Dendritic cell treated with granulocyte-macrophage colony-stimulating factor and Interleukin-4, amounts not matched to agents 40 ng/mL and 50 ng/mL, for 4 days (primary cell): ENCODE results near the gene PHACTR1.
A peak's percentile ranks its signal among the peaks of the same experiment; 100 is the strongest.

Experiments used
- H3K27ac Mint-ChIP-seq: one replicate; pipeline ENCODE4 v1.8.0; 2022; ENCODE audit warnings: mild to moderate bottlenecking, mixed read lengths
- H3K27me3 Mint-ChIP-seq: one replicate; pipeline ENCODE4 v1.8.0; 2022; ENCODE audit warnings: mild to moderate bottlenecking, mixed read lengths
- H3K36me3 Mint-ChIP-seq: one replicate; pipeline ENCODE4 v1.8.0; 2022; ENCODE audit warnings: low read depth, mixed read lengths
- H3K4me1 Mint-ChIP-seq: one replicate; pipeline ENCODE4 v1.8.0; 2022; ENCODE audit warnings: low read depth, mixed read lengths
- H3K4me3 Mint-ChIP-seq: one replicate; pipeline ENCODE4 v1.8.0; 2022; ENCODE audit warnings: mild to moderate bottlenecking, moderate library complexity, mixed read lengths
- H3K9me3 Mint-ChIP-seq: one replicate; pipeline ENCODE4 v1.8.0; 2022; ENCODE audit warnings: mixed read lengths
- intact Hi-C: fragments of 100-400 bp; cut with micrococcal nuclease; formaldehyde crosslinking; loops from one replicate; pipeline ENCODE4 v1.15.0; 2022

PHACTR1 gene

DNA sequence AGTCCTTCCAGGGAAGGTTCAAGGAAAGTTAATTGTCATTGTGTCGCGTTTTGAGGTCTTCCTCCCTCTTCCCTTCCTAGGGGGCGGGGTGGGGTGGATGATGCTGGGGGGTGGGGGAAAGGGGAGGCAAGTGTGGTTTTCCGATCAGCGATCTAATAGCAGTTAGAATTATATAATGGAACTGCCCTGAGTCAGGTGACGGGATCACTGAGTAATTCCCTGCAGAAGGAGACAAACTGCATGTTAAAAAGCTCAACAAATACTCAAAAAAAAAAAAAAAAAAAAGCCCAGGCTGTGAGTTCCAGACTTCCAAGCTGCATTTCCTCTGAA is 240.4 kb downstream of the PHACTR1 start:
- no peaks in the 10 kb centered on the region for H3K9me3 Mint-ChIP-seq
- peak overlapping the region; percentile 96 for H3K4me3 Mint-ChIP-seq
- H3K27me3 Mint-ChIP-seq = peaks cover 8% of the 10 kb centered on the region
- H3K4me1 Mint-ChIP-seq = peaks cover 43% of the 10 kb centered on the region
- H3K36me3 Mint-ChIP-seq = peaks cover 10% of the 10 kb centered on the region
- intact Hi-C loops = no loop called here
- peak overlapping the region; percentile 90 for H3K27ac Mint-ChIP-seq

DNA sequence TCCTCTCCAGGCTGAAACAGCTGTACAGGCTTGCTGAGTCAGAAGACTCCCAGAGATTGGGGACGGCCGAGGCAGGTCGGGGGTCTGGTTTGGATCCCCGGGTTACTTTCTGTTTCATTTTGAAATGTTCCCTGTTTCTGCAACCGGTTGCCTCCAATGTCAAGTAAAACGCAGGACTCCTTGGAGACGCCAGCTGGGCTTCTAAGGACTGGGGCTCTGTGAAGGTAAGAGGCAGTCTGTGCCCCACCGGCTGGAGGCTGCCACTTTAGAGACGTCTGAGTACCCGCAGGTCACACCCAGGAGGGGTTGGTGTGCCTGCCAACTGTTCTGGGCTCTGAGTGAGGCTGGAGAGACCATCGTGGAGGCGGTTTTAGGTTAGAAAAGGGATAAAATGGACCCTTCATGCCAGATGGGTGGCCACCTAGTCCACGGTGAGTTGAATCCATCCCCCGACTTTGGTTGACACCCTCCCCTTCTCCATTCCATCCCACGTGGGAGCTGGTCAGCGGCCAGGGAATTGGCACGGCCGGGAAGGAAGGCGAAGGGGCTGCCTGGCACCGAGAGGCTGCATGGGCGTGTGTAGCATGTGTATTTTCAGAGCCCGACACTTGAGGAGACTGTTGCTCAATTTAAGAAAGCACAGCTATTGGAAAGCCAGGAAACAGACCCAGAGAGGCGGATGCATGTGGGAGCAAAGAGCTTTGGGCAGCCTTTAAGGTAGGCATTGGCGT is 240.9 kb downstream of the PHACTR1 start:
- Mint-ChIP-seq H3K36me3 (peaks cover 10% of the 10 kb centered on the region), H3K4me3 (peak overlapping the region; percentile 96), H3K27ac (peak overlapping the region; percentile 90), H3K27me3 (peaks cover 6% of the 10 kb centered on the region), H3K4me1 (peaks cover 48% of the 10 kb centered on the region), H3K9me3 (no peaks in the 10 kb centered on the region)
- intact Hi-C loops = no loop called here

DNA sequence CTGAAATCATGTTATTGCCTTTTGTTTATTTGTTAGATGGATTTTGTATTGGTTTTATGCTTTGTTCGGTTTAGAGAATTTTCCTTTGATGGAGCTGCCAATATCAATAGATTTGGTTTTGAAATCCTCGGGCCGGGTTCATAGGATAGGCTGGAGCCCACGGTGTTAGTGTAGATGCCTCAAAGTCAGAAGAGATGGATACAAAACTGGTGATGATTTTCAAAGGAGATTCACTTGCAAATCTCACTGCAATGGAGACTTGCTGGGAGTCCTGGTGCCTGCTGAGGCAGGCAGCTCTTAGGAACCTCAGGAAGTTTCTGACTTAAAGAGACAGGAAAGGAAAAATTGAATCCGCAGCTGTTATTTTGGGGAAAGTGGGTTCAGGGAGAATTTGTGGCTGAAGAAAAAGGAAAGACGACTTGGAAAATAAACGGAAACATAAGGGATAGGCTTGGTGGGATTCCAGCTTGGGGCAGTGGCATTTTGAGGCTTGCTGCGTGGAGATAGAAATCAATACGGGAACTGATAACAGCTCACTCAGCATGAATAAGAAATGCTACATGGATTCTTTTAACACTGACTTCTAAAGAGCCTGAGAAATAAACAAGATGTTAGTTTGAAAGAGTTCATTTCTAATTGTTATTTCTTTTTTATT is 241.6 kb downstream of the PHACTR1 start:
- peaks cover 6% of the 10 kb centered on the region for H3K27me3 Mint-ChIP-seq
- intact Hi-C loops = no loop called here
- peak overlapping the region; percentile 96 for H3K4me3 Mint-ChIP-seq
- no peaks in the 10 kb centered on the region for H3K9me3 Mint-ChIP-seq
- peaks cover 55% of the 10 kb centered on the region for H3K4me1 Mint-ChIP-seq
- peak overlapping the region; percentile 90 for H3K27ac Mint-ChIP-seq
- peaks cover 10% of the 10 kb centered on the region for H3K36me3 Mint-ChIP-seq

DNA sequence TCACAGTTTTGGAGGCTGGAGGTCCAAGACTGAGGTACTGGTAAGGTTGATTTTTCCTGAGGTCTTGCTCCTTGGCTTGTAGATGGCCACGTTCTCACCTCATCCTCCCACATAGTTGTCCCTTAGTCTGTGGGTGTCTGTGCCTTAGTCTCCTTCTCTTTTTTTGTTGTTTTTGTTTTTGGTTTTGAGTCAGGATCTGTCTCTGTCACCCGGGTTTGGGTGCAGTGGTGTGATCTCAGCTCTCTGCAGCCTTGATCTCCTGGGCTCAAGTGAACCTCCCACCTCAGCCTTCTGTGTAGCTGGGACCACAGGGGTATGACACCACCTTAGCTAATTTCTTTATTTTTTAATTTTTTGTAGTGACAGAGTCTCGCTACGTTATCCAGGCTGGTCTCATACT is 245.2 kb downstream of the PHACTR1 start:
- H3K36me3 Mint-ChIP-seq = peaks cover 17% of the 10 kb centered on the region
- intact Hi-C loops = no loop called here
- peak overlapping the region; percentile 88 for H3K27ac Mint-ChIP-seq
- peaks cover 61% of the 10 kb centered on the region for H3K4me1 Mint-ChIP-seq
- H3K9me3 Mint-ChIP-seq = no peaks in the 10 kb centered on the region
- H3K4me3 Mint-ChIP-seq = no peak overlapping the region
- peaks cover under 1% of the 10 kb centered on the region for H3K27me3 Mint-ChIP-seq

DNA sequence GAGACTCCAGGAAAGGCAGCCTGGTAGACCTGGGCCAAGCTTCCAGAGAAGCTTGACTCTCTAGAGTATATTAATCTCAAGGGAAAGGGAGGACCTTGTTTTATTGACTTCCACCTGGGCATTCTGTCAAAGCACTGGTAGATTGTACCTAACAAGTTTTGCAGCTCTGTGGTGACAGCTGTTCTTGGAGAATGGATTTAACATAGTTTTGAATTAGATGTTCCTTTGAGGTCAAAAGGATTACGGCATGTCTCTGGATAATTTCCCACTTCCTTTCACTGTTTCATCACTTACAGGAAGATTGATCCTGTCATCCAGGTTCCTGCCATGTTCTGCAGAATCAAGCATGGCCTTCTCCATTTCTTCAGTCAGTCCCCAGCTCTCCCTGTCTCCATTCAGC is 246.0 kb downstream of the PHACTR1 start:
- H3K4me1 Mint-ChIP-seq = peaks cover 55% of the 10 kb centered on the region
- intact Hi-C loops = no loop called here
- no peaks in the 10 kb centered on the region for H3K9me3 Mint-ChIP-seq
- peak overlapping the region; percentile 88 for H3K27ac Mint-ChIP-seq
- H3K36me3 Mint-ChIP-seq = peaks cover 12% of the 10 kb centered on the region
- no peaks in the 10 kb centered on the region for H3K27me3 Mint-ChIP-seq
- peak overlapping the region; percentile 37 for H3K4me3 Mint-ChIP-seq

DNA sequence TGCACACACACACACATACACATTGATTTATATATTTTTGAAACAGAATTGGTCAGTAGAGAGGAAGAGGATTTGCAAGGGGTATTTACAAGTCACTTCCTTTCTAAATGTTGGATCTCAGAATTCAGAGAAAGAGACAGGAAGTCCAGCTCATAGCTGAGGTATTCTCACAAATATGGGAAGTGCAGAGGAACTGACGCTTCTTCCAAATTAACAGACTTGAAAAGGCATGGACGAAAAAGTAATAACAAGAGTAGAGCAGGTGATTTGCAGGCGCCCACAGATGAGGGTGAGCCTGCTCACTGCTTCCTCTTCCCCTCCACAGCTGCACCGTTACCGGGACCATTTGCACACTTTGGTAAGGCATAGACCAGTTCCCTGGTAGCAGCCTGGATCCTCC is 246.4 kb downstream of the PHACTR1 start:
- H3K4me3 Mint-ChIP-seq = peak overlapping the region; percentile 37
- peak overlapping the region; percentile 88 for H3K27ac Mint-ChIP-seq
- no peaks in the 10 kb centered on the region for H3K9me3 Mint-ChIP-seq
- H3K27me3 Mint-ChIP-seq = peaks cover 2% of the 10 kb centered on the region
- peaks cover 8% of the 10 kb centered on the region for H3K36me3 Mint-ChIP-seq
- intact Hi-C loops = no loop called here
- peaks cover 55% of the 10 kb centered on the region for H3K4me1 Mint-ChIP-seq

DNA sequence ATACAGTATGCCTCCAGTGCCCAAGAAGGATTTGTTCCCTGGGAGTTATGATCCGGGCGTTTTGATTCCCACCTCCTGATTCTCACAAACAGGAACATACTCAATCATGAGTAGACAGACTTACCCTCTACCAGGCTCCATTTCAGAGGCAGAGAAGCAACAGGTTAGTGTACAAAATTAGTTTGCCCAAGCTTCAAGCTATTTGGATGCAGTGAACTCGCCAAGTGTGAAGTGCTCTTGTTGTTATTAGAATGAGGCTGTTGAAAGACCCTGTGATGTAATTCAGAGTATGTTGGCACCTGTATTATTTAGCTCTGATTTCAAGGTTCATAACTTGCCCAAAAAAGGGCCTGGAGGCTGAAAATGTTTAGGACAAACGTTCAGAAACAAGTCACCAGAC is 247.0 kb downstream of the PHACTR1 start:
- intact Hi-C loops = no loop called here
- H3K9me3 Mint-ChIP-seq = no peaks in the 10 kb centered on the region
- peaks cover 54% of the 10 kb centered on the region for H3K4me1 Mint-ChIP-seq
- peak overlapping the region; percentile 88 for H3K27ac Mint-ChIP-seq
- no peak overlapping the region for H3K4me3 Mint-ChIP-seq
- peaks cover 2% of the 10 kb centered on the region for H3K27me3 Mint-ChIP-seq
- peaks cover 7% of the 10 kb centered on the region for H3K36me3 Mint-ChIP-seq

DNA sequence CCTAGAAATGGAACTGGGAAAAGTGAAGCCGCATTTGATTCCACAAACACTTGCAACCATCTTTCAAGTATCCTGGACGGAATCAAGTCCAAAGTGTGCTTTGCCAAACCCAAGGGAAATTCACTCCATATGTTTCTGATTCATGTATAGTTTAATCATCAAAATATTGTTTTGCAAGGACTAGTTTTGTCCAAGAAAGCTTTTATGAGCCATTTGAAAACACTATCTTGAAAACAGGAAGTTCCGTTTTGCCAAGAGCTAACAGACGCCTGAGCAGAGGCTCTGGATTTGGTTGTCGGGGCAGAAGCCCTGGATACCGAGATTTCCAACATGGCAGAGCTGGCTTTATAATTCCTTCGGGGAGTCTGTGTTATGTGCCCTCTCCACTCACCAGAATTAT is 251.1 kb downstream of the PHACTR1 start:
- H3K27me3 Mint-ChIP-seq = peaks cover 2% of the 10 kb centered on the region
- no peaks in the 10 kb centered on the region for H3K9me3 Mint-ChIP-seq
- peaks cover 32% of the 10 kb centered on the region for H3K4me1 Mint-ChIP-seq
- intact Hi-C loops = no loop called here
- peaks cover 7% of the 10 kb centered on the region for H3K36me3 Mint-ChIP-seq
- peak overlapping the region; percentile 34 for H3K4me3 Mint-ChIP-seq
- H3K27ac Mint-ChIP-seq = no peak overlapping the region

DNA sequence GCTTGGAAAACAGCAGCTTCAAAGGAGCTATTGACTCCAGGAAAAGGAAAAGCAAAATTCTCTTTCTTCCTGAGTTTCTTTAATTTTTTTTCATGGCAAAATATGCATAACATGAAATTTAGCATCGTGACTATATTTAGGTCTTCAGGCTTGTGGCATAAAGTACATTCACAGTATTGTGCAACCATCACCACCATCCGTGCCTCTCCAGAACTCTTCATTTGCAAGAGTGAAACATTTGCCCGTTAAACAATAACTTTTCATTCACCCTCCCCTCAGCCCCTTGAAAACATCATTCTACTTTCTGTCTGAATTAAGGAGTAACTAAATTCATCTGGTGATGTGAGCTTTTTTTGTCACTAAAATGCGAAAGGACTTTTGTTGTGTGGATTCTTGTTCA is 251.7 kb downstream of the PHACTR1 start:
- intact Hi-C loops = no loop called here
- H3K36me3 Mint-ChIP-seq = peaks cover 7% of the 10 kb centered on the region
- no peak overlapping the region for H3K27ac Mint-ChIP-seq
- H3K4me3 Mint-ChIP-seq = no peak overlapping the region
- H3K27me3 Mint-ChIP-seq = peaks cover 2% of the 10 kb centered on the region
- peaks cover 26% of the 10 kb centered on the region for H3K4me1 Mint-ChIP-seq
- no peaks in the 10 kb centered on the region for H3K9me3 Mint-ChIP-seq

DNA sequence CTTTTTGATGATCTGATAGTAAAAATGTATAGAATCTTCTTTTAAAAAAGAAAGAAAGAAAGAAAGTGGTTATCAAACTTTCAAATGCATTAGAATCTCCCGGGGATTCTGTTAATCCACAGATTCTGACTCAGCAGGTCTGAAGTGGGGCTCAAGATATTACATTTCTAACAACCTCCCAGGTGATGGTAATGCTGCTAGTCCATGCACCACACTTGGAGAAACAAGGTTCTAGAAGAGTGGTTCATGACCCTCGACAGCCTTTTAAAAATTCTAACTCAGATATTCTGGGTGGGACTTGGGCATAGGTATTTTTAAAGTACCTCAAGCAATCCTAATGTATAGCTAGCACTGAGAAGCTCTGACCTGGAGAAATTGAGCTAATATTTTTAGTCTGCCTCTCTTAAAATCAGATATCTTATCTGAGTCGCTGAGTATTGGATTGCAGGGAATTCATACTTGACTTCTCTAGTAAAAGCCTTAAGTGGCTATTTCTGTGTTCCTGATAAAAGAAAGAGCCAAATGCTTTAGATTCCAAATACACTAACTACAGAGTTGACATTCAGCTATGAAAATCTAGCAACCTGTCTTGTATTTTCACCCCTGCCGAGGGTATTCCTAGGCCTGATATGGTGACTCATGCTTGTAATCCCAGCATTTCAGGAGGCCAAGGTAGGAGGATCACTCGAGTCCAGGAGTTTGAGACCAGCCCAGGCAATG is 252.4 kb downstream of the PHACTR1 start:
- H3K9me3 Mint-ChIP-seq = no peaks in the 10 kb centered on the region
- peaks cover 27% of the 10 kb centered on the region for H3K4me1 Mint-ChIP-seq
- peaks cover 2% of the 10 kb centered on the region for H3K27me3 Mint-ChIP-seq
- no peak overlapping the region for H3K4me3 Mint-ChIP-seq
- no peak overlapping the region for H3K27ac Mint-ChIP-seq
- intact Hi-C loops = no loop called here
- H3K36me3 Mint-ChIP-seq = peaks cover 7% of the 10 kb centered on the region

DNA sequence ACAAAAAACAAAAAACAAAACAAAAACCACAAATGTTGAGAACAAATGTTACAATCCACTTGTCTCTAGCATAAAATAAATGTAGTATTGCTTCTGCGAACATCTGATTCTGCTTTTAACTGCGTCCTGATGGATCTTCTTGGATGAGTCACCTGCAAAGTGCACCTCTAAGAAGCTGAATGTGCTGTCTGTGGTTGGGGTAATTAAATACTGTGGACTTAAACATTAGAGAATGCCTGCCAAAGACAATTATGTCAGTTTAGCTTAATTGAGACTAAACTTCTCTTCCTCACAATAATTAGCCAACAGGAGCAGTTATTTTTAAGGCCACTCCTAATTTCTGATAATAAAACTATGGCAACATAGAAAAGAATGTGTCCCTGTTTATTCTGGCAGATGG is 253.4 kb downstream of the PHACTR1 start:
- Mint-ChIP-seq H3K4me3 (no peak overlapping the region), H3K9me3 (no peaks in the 10 kb centered on the region), H3K27ac (no peak overlapping the region), H3K36me3 (peaks cover 7% of the 10 kb centered on the region), H3K27me3 (peaks cover 2% of the 10 kb centered on the region), H3K4me1 (peaks cover 27% of the 10 kb centered on the region)
- intact Hi-C loops = no loop called here

DNA sequence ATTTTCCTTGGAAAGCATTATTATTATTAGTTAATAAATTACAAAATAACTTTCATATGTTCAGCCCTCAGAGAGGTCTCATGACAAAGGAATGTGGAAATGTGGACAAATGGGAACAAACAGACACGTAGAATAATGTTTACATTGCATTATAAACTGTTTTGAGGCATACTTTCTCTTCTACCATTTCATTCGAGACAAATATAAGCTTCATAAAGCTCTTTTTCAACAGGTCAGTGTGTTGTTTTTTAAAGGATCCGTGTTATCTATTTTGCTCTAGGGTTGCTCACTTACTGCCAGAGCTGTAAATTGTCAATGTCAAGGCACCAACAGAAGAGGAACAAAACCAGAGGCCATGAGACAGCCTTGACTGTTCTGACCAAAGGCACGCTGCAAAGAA is 256.8 kb downstream of the PHACTR1 start:
- Mint-ChIP-seq H3K27me3 (no peaks in the 10 kb centered on the region), H3K4me1 (peaks cover 22% of the 10 kb centered on the region)

DNA sequence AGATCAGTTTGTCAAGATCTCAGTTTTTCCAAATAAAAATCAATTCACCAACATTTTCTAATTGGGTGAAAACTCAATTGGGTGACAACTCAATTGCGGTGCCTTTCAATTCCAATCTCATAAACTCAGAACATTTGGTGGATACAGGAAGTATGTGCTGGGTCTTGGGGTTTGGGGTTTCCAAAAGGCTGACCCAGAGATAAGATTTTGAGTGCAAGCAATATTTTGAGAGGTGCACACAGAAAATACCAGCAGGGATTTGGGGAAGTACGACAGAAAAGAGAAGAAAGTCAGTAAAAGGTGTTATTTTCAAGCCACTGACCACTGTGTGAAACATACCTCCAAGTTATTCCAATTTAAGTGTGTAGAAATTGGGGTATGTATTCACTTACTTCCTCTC is 258.0 kb downstream of the PHACTR1 start:
- Mint-ChIP-seq H3K4me3 (no peak overlapping the region), H3K27me3 (no peaks in the 10 kb centered on the region), H3K9me3 (no peaks in the 10 kb centered on the region), H3K27ac (no peak overlapping the region), H3K36me3 (no peaks in the 10 kb centered on the region), H3K4me1 (peaks cover 21% of the 10 kb centered on the region)
- intact Hi-C loops = no loop called here

More for the DNA sequence above, 256.8 kb downstream of the PHACTR1 start:
- Mint-ChIP-seq H3K4me3 (no peak overlapping the region), H3K9me3 (no peaks in the 10 kb centered on the region), H3K27ac (no peak overlapping the region), H3K36me3 (no peaks in the 10 kb centered on the region)
- intact Hi-C loops = no loop called here

DNA sequence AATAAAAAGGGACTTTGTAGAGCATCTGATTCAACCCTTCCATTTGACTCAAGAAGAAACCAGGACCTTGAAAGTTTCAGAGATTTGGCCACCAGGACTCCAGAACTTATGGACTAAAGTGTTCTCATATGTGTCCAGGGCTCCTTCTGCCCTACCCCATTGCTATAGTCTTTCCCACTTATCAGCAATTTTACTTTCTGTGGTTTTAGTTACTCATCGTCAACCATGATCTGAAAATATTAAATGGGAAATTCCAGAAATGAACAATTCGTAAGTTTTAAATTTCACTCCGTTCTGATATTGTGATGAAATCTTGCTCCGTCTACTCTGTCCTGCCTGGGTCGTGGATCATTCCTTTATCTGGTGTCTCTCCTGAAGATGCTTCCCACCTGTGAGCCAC is 259.8 kb downstream of the PHACTR1 start:
- no peak overlapping the region for H3K27ac Mint-ChIP-seq
- H3K4me1 Mint-ChIP-seq = peaks cover 21% of the 10 kb centered on the region
- H3K4me3 Mint-ChIP-seq = no peak overlapping the region
- intact Hi-C loops = no loop called here
- H3K9me3 Mint-ChIP-seq = peaks cover 3% of the 10 kb centered on the region
- no peaks in the 10 kb centered on the region for H3K36me3 Mint-ChIP-seq
- no peaks in the 10 kb centered on the region for H3K27me3 Mint-ChIP-seq
